Brain microvascular endothelial cell (primary cell): ENCODE data around the gene NABP1.
A peak's percentile ranks its signal among the peaks of the same experiment; 100 is the strongest.

Source experiments
- DNase-seq: peaks from one replicate; pipeline ENCODE4 v3.0.0-alpha.2; 2020
- H3K27ac ChIP-seq: fragments of 250-450 bp; sonication (Bioruptor Pico); 2 replicates; pipeline ENCODE4 v1.5.1; 2020; ENCODE audit warnings: mild to moderate bottlenecking, moderate library complexity
- H3K27me3 ChIP-seq: fragments of 250-450 bp; sonication (Bioruptor Pico); replicated peaks from 2 replicates; pipeline ENCODE4 v1.5.1; 2020; ENCODE audit warnings: mild to moderate bottlenecking
- H3K36me3 ChIP-seq: fragments of 250-450 bp; sonication (Bioruptor Pico); replicated peaks from 2 replicates; pipeline ENCODE4 v1.5.1; 2020; ENCODE audit warnings: mild to moderate bottlenecking
- H3K4me3 ChIP-seq: 2 replicates; pipeline ENCODE4 v1.5.1; 2011; ENCODE audit warnings: low read depth, mild to moderate bottlenecking, control low read depth, low read length, moderate library complexity
- in situ Hi-C: cut with HindIII; loops from 2 replicates; pipeline ENCODE4 v1.10.0; 2017; ENCODE audit warnings: low sequenced_read_pairs, low pct_ligation_motif_present
- TF ChIP-seq, protein P1 (sequence below): IDR thresholded peaks from 2 replicates; pipeline ENCODE4 v1.5.1; 2011; ENCODE audit warnings: low read depth, mild to moderate bottlenecking, moderate library complexity, low read length, control low read depth, inconsistent platforms; ENCODE audit errors: missing control alignments

NABP1 gene

DNA sequence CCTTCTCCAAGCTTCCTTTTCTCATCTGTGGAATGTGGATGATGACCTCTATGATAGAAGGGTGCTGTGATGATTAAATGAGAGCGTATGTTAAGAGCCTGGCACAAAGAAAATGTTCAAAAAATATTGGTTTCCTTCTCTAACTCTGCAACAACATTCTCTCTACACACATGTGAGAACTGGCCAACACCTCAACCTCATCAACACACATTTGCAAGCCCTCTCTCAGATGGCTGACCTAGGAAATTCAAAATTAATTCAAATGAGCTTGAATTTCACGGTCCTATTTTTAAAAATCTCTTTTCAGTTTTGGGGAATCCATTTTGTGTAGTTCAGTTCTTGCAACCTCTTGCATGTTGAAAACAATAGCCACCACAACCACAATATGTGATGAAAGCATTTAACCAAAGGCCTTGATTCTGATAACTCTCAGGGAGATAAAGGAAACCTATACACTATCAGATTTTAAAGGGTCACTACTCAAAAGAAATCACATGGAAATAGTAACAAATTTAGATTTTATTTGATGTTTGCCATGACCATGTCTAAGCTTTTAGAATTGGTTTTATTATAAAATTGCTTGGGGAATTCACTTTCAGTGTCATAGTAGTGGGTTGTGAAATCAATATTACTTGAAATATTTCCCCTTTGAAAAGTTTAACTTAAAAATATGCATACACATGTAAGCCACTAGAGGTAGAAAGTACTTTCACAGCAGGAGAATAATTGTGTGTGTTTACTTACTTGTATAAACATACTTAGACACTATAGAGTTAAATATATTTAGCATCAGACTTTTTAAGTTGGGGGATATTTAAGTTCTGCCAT, 16.6 kb upstream of the NABP1 start:
- Histone ChIP-seq H3K36me3 (no peaks in the 10 kb centered on the region), H3K27me3 (no peaks in the 10 kb centered on the region), H3K27ac (no peak overlapping the region), H3K4me3 (no peak overlapping the region)
- DNase-seq = no peak
- TF ChIP-seq, protein P1, sequence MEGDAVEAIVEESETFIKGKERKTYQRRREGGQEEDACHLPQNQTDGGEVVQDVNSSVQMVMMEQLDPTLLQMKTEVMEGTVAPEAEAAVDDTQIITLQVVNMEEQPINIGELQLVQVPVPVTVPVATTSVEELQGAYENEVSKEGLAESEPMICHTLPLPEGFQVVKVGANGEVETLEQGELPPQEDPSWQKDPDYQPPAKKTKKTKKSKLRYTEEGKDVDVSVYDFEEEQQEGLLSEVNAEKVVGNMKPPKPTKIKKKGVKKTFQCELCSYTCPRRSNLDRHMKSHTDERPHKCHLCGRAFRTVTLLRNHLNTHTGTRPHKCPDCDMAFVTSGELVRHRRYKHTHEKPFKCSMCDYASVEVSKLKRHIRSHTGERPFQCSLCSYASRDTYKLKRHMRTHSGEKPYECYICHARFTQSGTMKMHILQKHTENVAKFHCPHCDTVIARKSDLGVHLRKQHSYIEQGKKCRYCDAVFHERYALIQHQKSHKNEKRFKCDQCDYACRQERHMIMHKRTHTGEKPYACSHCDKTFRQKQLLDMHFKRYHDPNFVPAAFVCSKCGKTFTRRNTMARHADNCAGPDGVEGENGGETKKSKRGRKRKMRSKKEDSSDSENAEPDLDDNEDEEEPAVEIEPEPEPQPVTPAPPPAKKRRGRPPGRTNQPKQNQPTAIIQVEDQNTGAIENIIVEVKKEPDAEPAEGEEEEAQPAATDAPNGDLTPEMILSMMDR = no peak
- in situ Hi-C loops = no loop called here

- Histone ChIP-seq H3K36me3 (no peaks in the 10 kb centered on the region), H3K27ac (peak overlapping the region; percentile 33), H3K4me3 (no peak overlapping the region), H3K27me3 (no peaks in the 10 kb centered on the region)
- in situ Hi-C loops = no loop called here
- TF ChIP-seq, protein P1 = no peak
- DNase-seq = peak; percentile 75
These were observed 12.9 kb upstream of the NABP1 start for GRCh38 chr2:191664823-191665677.

GRCh38 chr2:191666226-191666625, 11.7 kb upstream of the NABP1 start:
- no peak for DNase-seq
- H3K4me3 ChIP-seq = no peak overlapping the region
- no peak overlapping the region for H3K27ac ChIP-seq
- no peaks in the 10 kb centered on the region for H3K27me3 ChIP-seq
- TF ChIP-seq, protein P1 = no peak
- in situ Hi-C loops = no loop called here
- H3K36me3 ChIP-seq = no peaks in the 10 kb centered on the region

- in situ Hi-C loops = no loop called here
- peak; percentile 20 for DNase-seq
- no peak overlapping the region for H3K27ac ChIP-seq
These were observed 11.2 kb upstream of the NABP1 start for GRCh38 chr2:191666732-191667131.

GRCh38 chr2:191670076-191670475, 7.9 kb upstream of the NABP1 start:
- TF ChIP-seq, protein P1 = no peak
- Histone ChIP-seq H3K36me3 (no peaks in the 10 kb centered on the region), H3K4me3 (no peak overlapping the region), H3K27ac (no peak overlapping the region), H3K27me3 (no peaks in the 10 kb centered on the region)
- in situ Hi-C loops = no loop called here
- DNase-seq = no peak

More at GRCh38 chr2:191666732-191667131, 11.2 kb upstream of the NABP1 start:
- Histone ChIP-seq H3K4me3 (no peak overlapping the region), H3K27me3 (no peaks in the 10 kb centered on the region), H3K36me3 (no peaks in the 10 kb centered on the region)
- TF ChIP-seq, protein P1 = no peak
